GM19395 (cell line): Measurements from ENCODE around the gene RPTOR.
"Not testable (repeated sequence)": the region's sequence is repeated elsewhere in the genome, so short reads cannot be mapped to it uniquely, and the experiment has no call there.

ENCODE experiments used
- ATAC-seq: cut with Tn5 transposase; IDR thresholded peaks from one replicate; pipeline ENCODE4 v1.9.1; 2021; ENCODE audit warnings: mild to moderate bottlenecking, moderate library complexity; ENCODE audit not compliant: unreplicated experiment

The RPTOR gene

GRCh38 chr17:80872501-80873306, 328.1 kb downstream of the RPTOR start:
- ATAC-seq, result no peak

DNA sequence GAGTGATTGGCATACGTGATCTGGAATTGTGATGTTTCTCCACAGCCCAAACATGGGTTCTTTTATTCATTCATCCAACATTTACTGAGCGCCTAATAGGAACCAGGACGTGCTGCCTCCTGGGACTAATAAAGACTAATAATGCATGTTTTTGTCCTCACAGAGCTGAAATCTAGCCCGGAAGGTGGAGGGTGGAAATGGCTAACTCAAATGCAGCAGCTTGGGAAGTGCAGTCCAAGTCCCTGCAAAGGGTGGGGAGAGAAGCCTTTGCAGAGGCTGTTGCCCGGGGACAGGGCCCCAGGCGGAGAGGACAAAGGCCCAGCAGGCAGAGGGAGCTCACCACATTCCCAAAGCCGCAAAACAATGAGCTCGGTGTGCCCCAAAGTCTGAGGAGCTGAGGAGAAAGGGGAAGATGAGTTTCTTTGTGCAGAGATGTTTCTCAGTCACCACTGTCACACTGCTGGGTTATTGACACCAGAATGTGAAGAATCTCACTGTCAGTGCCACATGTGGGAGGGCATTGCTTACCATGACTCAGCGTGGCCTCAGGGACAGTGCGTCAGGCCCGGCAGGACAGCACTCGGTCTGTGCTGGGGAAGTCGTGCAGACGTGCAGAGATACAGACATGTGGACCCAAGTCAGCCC, 328.8 kb downstream of the RPTOR start:
- ATAC-seq, result no peak

GRCh38 chr17:80874866-80875445, 330.3 kb downstream of the RPTOR start:
- ATAC-seq, result no peak

DNA sequence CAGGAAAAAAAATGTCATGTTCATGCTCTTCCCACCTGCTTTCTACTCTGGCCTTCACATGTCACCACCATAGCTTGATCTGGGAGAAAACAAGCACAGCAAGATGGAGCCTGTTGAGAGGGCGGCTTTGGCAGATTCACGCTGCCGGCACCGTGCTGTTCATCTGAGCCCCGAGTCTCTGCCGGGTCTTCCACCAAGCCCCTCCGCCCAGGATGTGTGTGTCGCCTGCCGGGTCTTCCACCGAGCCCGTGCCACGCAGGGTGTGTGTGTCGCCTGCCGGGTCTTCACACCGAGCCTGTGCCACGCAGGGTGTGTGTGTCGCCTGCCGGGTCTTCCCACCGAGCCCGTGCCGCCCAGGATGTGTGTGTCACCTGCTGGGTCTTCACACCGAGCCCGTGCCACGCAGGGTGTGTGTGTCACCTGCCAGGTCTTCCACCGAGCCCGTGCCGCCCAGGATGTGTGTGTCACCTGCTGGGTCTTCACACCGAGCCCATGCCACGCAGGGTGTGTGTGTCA, 330.9 kb downstream of the RPTOR start:
- not testable (repeated sequence) for ATAC-seq

GRCh38 chr17:80876456-80876949, 331.9 kb downstream of the RPTOR start:
- not testable (repeated sequence) for ATAC-seq

DNA sequence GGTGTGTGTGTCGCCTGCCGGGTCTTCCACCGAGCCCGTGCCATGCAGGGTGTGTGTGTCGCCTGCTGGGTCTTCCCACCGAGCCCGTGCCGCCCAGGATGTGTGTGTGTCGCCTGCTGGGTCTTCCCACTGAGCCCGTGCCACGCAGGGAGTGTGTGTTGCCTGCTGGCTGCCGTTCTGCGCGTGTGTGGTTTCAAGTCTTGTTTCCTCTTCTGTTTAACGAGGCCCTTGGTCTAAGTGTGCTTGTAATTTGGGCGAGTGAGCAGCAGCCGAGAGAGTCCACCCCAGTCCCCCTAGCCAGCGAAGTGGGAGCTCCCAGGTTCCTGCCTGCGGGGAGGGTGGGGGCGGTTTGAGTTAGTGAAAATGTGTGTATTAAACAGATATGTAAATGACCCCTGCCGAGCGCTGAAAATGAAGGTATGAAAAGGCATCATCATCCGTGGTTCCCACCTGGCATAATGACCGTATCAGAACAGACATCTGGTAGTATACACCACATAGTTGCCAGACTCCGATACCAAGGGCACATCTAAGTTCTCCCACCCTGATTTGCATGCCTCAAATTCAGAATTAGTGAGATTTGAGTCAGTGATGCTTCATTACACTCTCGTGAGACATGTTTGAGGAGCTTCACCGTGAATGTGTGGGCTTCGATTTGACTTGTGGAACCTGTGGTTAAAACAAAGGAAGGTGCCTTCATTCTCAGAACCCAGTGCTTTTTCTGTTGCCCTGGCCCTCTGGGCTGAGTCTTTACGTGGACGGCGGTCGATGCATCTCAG, 332.5 kb downstream of the RPTOR start:
- ATAC-seq, result peak; percentile 93

DNA sequence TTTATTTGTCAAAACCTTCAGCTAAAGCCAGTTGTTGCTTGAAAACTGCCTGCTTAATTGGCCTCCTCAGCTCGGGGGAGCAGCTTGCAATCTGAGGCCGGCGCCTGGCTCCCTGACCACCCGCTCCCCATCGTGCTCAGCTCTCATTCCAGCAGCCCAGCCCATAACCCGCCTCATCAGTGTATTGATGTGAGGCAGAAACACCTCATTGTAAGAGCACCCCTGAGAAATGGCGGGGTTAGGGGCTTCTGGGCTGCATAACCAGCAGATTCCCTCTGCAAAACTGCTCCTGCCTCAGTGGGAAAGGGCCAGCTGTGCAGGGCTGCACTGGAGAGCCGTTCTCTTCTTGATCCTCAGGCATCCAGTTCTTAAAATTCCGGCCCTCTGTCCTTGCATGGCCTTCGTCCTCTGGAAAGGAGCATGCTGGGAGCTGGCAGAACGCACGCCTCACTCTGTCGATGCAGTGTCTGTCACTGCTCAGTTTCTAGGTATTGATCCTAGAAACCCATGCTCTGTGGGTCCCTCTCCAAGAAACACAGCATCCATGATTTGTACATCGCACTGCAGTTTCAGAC, 333.2 kb downstream of the RPTOR start:
- ATAC-seq, result peak; percentile 17

GRCh38 chr17:80878876-80879722, 334.5 kb downstream of the RPTOR start:
- no peak for ATAC-seq

GRCh38 chr17:80879723-80880647, 335.3 kb downstream of the RPTOR start:
- ATAC-seq, result no peak

- no peak for ATAC-seq
These were observed 336.0 kb downstream of the RPTOR start for GRCh38 chr17:80880648-80880985.

- ATAC-seq, result no peak
These were observed 336.7 kb downstream of the RPTOR start for GRCh38 chr17:80881306-80881705.

DNA sequence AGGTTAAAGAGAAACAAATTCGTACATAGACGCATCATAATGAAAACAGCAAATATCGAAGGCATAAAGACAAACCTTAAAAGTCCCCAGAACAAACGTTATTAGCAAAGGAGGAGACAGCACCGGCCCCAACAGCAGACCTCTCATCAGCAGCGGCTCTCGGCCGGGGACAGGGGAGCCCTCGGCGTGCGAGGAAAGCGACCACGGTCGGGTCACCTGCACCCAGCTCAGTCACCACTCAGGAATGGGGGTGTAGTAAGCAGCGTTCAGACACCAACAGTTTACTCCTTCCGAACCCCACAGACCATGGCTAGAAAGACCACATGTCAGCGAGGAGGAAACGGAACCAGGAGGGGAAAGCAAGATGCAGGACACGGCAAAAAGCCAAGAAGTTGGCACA, 337.7 kb downstream of the RPTOR start:
- no peak for ATAC-seq

DNA sequence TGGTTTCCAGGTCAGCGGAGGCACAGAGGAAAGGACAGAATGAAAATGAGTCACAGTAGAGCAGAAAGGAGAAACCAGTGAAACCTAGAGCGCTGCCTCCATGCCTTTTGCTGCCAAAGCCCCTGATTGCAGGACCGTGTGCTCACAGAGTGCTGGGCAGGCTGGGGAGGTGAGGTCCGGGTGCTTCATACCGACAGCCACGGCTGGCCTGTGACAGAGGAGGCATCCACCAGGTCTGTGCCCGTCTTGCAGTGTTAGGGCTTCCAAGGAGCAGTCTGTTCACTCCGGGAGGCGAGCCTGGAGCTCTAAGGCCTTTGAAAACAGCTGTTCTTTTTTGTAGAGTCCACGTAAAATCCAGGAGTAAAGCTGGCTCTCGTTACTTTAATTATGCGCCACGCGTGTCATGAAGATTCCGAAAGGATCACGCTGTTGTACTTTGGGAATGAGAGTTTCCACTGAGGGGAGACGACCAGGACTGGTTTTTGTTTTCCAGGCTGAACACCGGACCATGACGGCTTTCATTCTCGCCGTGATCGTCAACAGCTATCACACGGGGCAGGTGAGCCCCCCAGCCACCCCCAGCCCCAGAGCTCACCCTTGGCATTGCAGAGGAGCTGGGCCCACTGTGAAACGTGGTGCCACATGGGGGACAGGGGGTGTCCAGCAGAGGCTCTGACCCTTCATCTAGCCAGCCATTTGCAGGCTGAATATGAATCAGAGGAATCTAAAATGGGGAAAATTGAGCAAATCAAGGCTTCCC, 338.5 kb downstream of the RPTOR start:
- no peak for ATAC-seq

- no peak for ATAC-seq
These were observed 339.4 kb downstream of the RPTOR start for GRCh38 chr17:80883831-80884735.

- no peak for ATAC-seq
These were observed 340.2 kb downstream of the RPTOR start for GRCh38 chr17:80884811-80885210.

GRCh38 chr17:80885947-80886582, 341.4 kb downstream of the RPTOR start:
- ATAC-seq, result no peak
